Measurements from ENCODE around the gene MEGF11. TPM values are rescaled to one million over a fixed set of nuclear protein-coding genes. Genes with fewer than 3 reads are reported as not detected.

MEGF11 gene
- total RNA-seq, 1 experiment from 2014 or later: 1.2 TPM

GRCh38 chr15:65901336-65901735 lies 352.2 kb downstream of the MEGF11 start:
- Histone ChIP-seq H2BK20ac (ENCODE audit: low read depth, low read length, poor library complexity, severe bottlenecking) (no peak overlapping the region), H2AK5ac (ENCODE audit: insufficient read length, low read length) (no peak overlapping the region), H3T11ph (ENCODE audit: low read length) (no peak overlapping the region), H3K27ac (ENCODE audit: insufficient read length, low read depth, low read length) (no peak overlapping the region), H3K18ac (ENCODE audit: insufficient read length, low read depth, low read length) (no peak overlapping the region), H3K14ac (ENCODE audit: insufficient read depth, low read length) (no peak overlapping the region), H3K9me3 (ENCODE audit: control insufficient read depth, low read depth, low read length) (no peaks in the 10 kb centered on the region), H2AFZ (ENCODE audit: low read length) (no peak overlapping the region), H3K9ac (ENCODE audit: extremely low read depth, insufficient read length, low read length) (no peak overlapping the region), H3K23me2 (ENCODE audit: insufficient read length, low read depth, low read length, poor library complexity, severe bottlenecking) (no peaks in the 10 kb centered on the region), H3K4me2 (ENCODE audit: insufficient read depth, insufficient read length, low read length) (no peak overlapping the region), H4K8ac (replicated peaks; ENCODE audit: insufficient read length, low read depth, low read length) (no peak overlapping the region), H2BK15ac (ENCODE audit: low read depth, low read length) (no peak overlapping the region), H4K5ac (ENCODE audit: insufficient read length, low read depth, low read length) (no peak overlapping the region), H4K91ac (ENCODE audit: insufficient read length, low read depth, low read length) (no peak overlapping the region), H2BK12ac (ENCODE audit: insufficient read length, low read depth, low read length) (no peak overlapping the region), H3K4ac (ENCODE audit: low read depth, low read length) (no peak overlapping the region), H3K79me2 (ENCODE audit: insufficient read depth, low read length) (no peaks in the 10 kb centered on the region), H3K27me3 (ENCODE audit: insufficient read depth, low read length) (no peaks in the 10 kb centered on the region), H3K56ac (ENCODE audit: insufficient read length, low read depth, low read length) (no peak overlapping the region), H2BK5ac (ENCODE audit: insufficient read length, low read length) (no peak overlapping the region), H4K20me1 (ENCODE audit: control insufficient read depth, insufficient read depth, insufficient read length) (no peaks in the 10 kb centered on the region), H2BK120ac (ENCODE audit: low read depth, low read length, poor library complexity, severe bottlenecking) (no peak overlapping the region), H3K79me1 (ENCODE audit: insufficient read depth, low read depth, low read length, poor library complexity, severe bottlenecking) (no peaks in the 10 kb centered on the region), H3K23ac (ENCODE audit: insufficient read length, low read depth, low read length) (no peak overlapping the region), H3K4me1 (ENCODE audit: insufficient read depth, low read length) (peaks cover 9% of the 10 kb centered on the region; the same call in 1 of the 2 replicates)
- Mint-ChIP-seq H3K27ac (no peak overlapping the region), H3K27me3 (ENCODE audit: low read depth) (no peaks in the 10 kb centered on the region), H3K9me3 (no peaks in the 10 kb centered on the region), H3K4me1 (peaks cover 26 to 30% of the 10 kb centered on the region in 2 experiments), H3K36me3 (ENCODE audit: insufficient read depth in 1 of 3, low read depth in 3 of 3) (peaks cover 13 to 46% (median 27%) of the 10 kb centered on the region in 3 experiments; a peak in 6 of 7 replicates), H3K4me3 (no peak overlapping the region)
- DNase-seq: no peak
- no CpG with 5 or more reads among the region's 2 CpGs for WGBS (ENCODE audit: extremely low coverage, insufficient read length, low lambda C conversion rate)
- TF ChIP-seq CTCF (conservative IDR thresholded peaks at IDR 0.05): no peak
